Measurements from ENCODE around the gene KLHL17. TPM values are rescaled to one million over a fixed set of nuclear protein-coding genes. Genes with fewer than 3 reads are reported as not detected.
"Not testable (repeated sequence)": the region's sequence is repeated elsewhere in the genome, so short reads cannot be mapped to it uniquely, and the experiment has no call there.

Gene KLHL17
- total RNA-seq, 2 experiments from 2014 or later, result 24.4 to 27.7 TPM

GRCh38 chr1:941588-942383 is 18.6 kb upstream of the KLHL17 start:
- ATAC-seq, result peak; percentile 12
- Mint-ChIP-seq H3K27me3 (ENCODE audit: low read depth) (peaks cover 25% of the 10 kb centered on the region), H3K27ac (no peak overlapping the region), H3K4me1 (ENCODE audit: low read depth) (peaks cover 8% of the 10 kb centered on the region), H3K4me3 (peak overlapping the region; percentile 40), H3K36me3 (ENCODE audit: low read depth) (peaks cover 14% of the 10 kb centered on the region), H3K9me3 (ENCODE audit: insufficient read depth) (no peaks in the 10 kb centered on the region)
- no peak for DNase-seq
- POLR2A ChIA-PET, result interaction anchor here (1.6 kb wide), 1 partner anchor 17 kb away, joined by 4 read pairs; the partner anchor contains the start of gene NOC2L
- CTCF ChIA-PET, result interaction anchor here (1.5 kb wide), 1 partner anchor 13 kb away, joined by 3 read pairs; no protein-coding TSS in a partner anchor

DNA sequence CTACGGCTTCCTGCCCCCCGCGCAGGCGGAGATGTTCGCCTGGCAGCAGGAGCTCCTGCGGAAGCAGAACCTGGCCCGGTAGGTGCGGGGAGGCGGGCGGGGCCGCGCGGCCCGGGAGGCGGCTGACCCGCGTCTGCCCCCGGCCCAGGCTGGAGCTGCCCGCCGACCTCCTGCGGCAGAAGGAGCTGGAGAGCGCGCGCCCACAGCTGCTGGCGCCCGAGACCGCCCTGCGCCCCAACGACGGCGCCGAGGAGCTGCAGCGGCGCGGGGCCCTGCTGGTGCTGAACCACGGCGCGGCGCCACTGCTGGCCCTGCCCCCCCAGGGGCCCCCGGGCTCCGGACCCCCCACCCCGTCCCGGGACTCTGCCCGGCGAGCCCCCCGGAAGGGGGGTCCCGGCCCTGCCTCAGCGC is 18.0 kb upstream of the KLHL17 start:
- no peak for DNase-seq

GRCh38 chr1:942864-943533 is 17.4 kb upstream of the KLHL17 start:
- ATAC-seq (no peak), DNase-seq (no peak)
- peaks cover 19% of the 10 kb centered on the region for H3K36me3 Mint-ChIP-seq (ENCODE audit: low read depth)
- peaks cover 8% of the 10 kb centered on the region for H3K4me1 Mint-ChIP-seq (ENCODE audit: low read depth)
- POLR2A ChIA-PET, result no interaction called here
- no peak overlapping the region for H3K4me3 Mint-ChIP-seq
- no peak overlapping the region for H3K27ac Mint-ChIP-seq
- H3K9me3 Mint-ChIP-seq (ENCODE audit: insufficient read depth), result no peaks in the 10 kb centered on the region
- H3K27me3 Mint-ChIP-seq (ENCODE audit: low read depth), result peaks cover 22% of the 10 kb centered on the region
- CTCF ChIA-PET, result no interaction called here

More for the DNA sequence above, 18.0 kb upstream of the KLHL17 start:
- no peak for ATAC-seq
- H3K4me3 Mint-ChIP-seq, result no peak overlapping the region
- ChIA-PET CTCF (interaction anchor here (1.5 kb wide), 1 partner anchor 14 kb away, joined by 3 read pairs; no protein-coding TSS in a partner anchor), POLR2A (no interaction called here)
- H3K9me3 Mint-ChIP-seq (ENCODE audit: insufficient read depth), result no peaks in the 10 kb centered on the region
- no peak overlapping the region for H3K27ac Mint-ChIP-seq
- H3K36me3 Mint-ChIP-seq (ENCODE audit: low read depth), result peaks cover 19% of the 10 kb centered on the region
- peaks cover 25% of the 10 kb centered on the region for H3K27me3 Mint-ChIP-seq (ENCODE audit: low read depth)
- H3K4me1 Mint-ChIP-seq (ENCODE audit: low read depth), result peaks cover 8% of the 10 kb centered on the region

DNA sequence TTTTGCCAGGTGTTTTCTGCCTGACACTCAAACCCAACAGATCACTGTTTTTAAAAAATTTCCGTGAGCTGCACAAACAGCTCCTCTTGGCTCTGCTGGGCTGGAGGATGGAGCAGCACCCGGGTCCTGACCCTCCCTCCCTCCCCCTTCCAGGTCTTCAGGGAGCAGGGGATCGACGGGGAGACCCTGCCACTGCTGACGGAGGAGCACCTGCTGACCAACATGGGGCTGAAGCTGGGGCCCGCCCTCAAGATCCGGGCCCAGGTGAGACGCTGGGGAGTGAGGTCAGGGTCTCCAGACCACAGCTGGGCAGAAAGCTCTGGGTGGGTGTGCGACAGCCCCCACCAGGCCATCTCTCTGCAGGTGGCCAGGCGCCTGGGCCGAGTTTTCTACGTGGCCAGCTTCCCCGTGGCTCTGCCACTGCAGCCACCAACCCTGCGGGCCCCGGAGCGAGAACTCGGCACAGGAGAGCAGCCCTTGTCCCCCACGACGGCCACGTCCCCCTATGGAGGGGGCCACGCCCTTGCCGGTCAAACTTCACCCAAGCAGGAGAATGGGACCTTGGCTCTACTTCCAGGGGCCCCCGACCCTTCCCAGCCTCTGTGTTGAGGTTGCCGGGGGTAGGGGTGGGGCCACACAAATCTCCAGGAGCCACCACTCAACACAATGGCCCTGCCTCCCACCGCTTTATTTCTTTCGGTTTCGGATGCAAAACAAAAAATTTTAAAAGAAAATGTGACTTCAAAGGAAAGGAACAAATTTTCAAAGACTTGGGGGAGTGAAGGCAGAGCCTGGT is 16.6 kb upstream of the KLHL17 start:
- CTCF ChIA-PET, result no interaction called here
- no peak overlapping the region for H3K4me3 Mint-ChIP-seq
- H3K36me3 Mint-ChIP-seq (ENCODE audit: low read depth), result peaks cover 20% of the 10 kb centered on the region
- H3K4me1 Mint-ChIP-seq (ENCODE audit: low read depth), result peaks cover 8% of the 10 kb centered on the region
- DNase-seq (no peak), ATAC-seq (no peak)
- no peak overlapping the region for H3K27ac Mint-ChIP-seq
- H3K27me3 Mint-ChIP-seq (ENCODE audit: low read depth), result peaks cover 17% of the 10 kb centered on the region
- POLR2A ChIA-PET, result no interaction called here
- H3K9me3 Mint-ChIP-seq (ENCODE audit: insufficient read depth), result no peaks in the 10 kb centered on the region

DNA sequence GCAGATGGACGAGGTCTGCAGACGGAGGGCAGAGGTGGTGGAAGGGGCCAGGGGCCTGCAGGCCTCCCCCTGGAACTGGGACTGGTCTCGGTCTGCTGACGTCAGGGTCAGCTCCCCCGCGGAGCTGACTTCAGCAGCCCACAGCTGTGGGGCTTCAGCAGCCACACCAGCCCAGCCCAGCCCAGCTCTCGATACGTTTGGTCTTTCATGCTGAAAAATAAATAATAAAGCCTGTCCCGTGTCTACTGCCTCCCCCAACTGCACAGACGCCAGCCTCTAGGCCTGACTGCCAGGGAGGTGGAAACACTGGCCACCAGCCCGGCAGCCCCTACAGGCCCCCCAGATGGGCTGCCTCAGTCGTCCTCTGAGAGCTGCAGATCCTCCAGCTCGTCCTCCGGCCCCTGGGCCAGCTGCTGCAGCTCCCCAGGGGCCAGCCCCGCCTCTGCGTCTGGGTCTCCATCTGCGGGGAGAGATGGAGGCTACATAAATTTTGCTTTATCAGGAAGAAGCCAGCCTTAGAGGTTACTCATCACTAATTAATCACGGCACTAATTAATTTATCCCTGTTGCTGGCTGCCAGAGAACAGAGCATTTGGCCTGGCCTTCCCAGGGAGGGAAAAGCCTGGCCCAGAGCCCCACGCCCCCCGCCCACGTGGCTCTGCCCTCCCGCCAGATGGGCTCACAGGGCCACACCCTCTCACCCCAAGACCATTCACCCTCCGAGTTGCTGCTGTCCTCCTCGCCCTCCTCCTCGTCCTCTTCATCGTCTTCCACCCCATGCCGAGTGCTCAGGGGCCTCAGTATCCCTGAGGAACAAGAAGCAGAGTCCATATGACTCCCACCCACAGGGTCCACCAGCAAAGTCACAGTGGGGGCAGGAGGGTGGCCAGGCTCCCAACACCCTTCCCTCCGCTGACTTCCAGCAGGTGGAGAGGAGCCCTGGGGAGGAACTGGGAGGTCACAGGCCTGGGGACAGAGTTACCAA is 15.8 kb upstream of the KLHL17 start:
- H3K27me3 Mint-ChIP-seq (ENCODE audit: low read depth), result peaks cover 12% of the 10 kb centered on the region
- no peak overlapping the region for H3K4me3 Mint-ChIP-seq
- POLR2A ChIA-PET, result no interaction called here
- peaks cover 8% of the 10 kb centered on the region for H3K4me1 Mint-ChIP-seq (ENCODE audit: low read depth)
- CTCF ChIA-PET, result no interaction called here
- no peak overlapping the region for H3K27ac Mint-ChIP-seq
- DNase-seq, result no peak
- no peaks in the 10 kb centered on the region for H3K9me3 Mint-ChIP-seq (ENCODE audit: insufficient read depth)
- H3K36me3 Mint-ChIP-seq (ENCODE audit: low read depth), result peaks cover 24% of the 10 kb centered on the region
- no peak for ATAC-seq

GRCh38 chr1:945688-946556 is 14.5 kb upstream of the KLHL17 start:
- CTCF ChIA-PET, result no interaction called here

GRCh38 chr1:946811-947210 is 13.6 kb upstream of the KLHL17 start:
- Mint-ChIP-seq H3K27ac (peak overlapping the region; percentile 52), H3K36me3 (ENCODE audit: low read depth) (peaks cover 39% of the 10 kb centered on the region)
- POLR2A ChIA-PET, result interaction anchor here (0.6 to 1.0 kb wide), 2 partner anchors 12 to 378 kb away, joined by 3 read pairs; partner anchors contain the start of gene NOC2L
- H3K4me3 Mint-ChIP-seq; H3K4me1 Mint-ChIP-seq (ENCODE audit: low read depth); DNase-seq; CTCF ChIA-PET; ATAC-seq; H3K27me3 Mint-ChIP-seq (ENCODE audit: low read depth); H3K9me3 Mint-ChIP-seq (ENCODE audit: insufficient read depth): not testable (repeated sequence)

More at GRCh38 chr1:945688-946556, 14.5 kb upstream of the KLHL17 start:
- H3K27ac Mint-ChIP-seq, result no peak overlapping the region
- ATAC-seq, result no peak
- peaks cover 36% of the 10 kb centered on the region for H3K36me3 Mint-ChIP-seq (ENCODE audit: low read depth)
- no peak for DNase-seq
- POLR2A ChIA-PET, result interaction anchor here (0.6 to 1.0 kb wide), 2 partner anchors 13 to 379 kb away, joined by 3 read pairs; partner anchors contain the start of gene NOC2L
- no peaks in the 10 kb centered on the region for H3K9me3 Mint-ChIP-seq (ENCODE audit: insufficient read depth)
- H3K4me1 Mint-ChIP-seq (ENCODE audit: low read depth), result peaks cover 4% of the 10 kb centered on the region
- H3K27me3 Mint-ChIP-seq (ENCODE audit: low read depth), result peaks cover 9% of the 10 kb centered on the region
- no peak overlapping the region for H3K4me3 Mint-ChIP-seq

DNA sequence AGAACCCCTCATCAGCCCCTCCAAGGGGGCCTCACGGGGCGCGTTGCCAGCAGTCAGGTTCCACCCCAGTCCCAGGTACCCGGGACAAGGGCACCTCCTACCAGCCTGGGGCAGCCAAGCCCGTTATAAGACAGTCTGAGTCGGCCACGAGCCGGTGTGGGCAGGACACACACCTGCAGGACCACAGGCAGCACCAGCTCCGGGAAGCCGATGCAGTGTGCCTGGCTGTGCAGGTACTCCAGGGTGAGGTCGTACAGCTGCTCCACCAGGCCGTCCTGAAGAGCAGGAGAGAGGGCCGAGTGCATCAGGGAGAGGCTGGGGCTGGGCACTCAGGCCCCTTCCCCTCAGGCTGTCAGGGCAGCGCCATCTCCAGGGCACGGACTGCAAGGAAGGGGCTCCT is 12.4 kb upstream of the KLHL17 start:
- H3K36me3 Mint-ChIP-seq (ENCODE audit: low read depth), result peaks cover 42% of the 10 kb centered on the region
- no peak for ATAC-seq
- DNase-seq, result no peak
- no peaks in the 10 kb centered on the region for H3K9me3 Mint-ChIP-seq (ENCODE audit: insufficient read depth)
- H3K27ac Mint-ChIP-seq, result no peak overlapping the region
- no peak overlapping the region for H3K4me3 Mint-ChIP-seq
- POLR2A ChIA-PET, result no interaction called here
- CTCF ChIA-PET, result no interaction called here
- peaks cover 2% of the 10 kb centered on the region for H3K27me3 Mint-ChIP-seq (ENCODE audit: low read depth)
- no peaks in the 10 kb centered on the region for H3K4me1 Mint-ChIP-seq (ENCODE audit: low read depth)

DNA sequence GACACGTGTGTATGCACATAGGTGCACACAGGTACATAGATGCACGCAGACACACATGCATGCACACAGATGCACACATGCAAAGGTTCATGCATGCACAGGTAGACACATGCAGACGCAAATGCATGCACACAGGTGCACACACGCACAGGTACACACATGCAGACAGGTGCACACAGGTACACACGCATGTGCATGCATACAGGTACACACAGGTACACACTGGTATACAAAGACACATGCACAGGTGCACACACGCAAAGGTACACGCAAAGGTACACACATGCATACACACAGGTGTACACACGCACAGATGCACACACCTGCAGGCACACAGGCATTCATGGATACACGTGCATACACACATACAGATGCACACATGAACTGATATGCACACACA is 10.1 kb upstream of the KLHL17 start:
- no peak overlapping the region for H3K4me3 Mint-ChIP-seq
- ChIA-PET CTCF (no interaction called here), POLR2A (no interaction called here)
- no peak for ATAC-seq
- H3K36me3 Mint-ChIP-seq (ENCODE audit: low read depth), result peaks cover 50% of the 10 kb centered on the region
- DNase-seq, result no peak
- H3K27ac Mint-ChIP-seq, result no peak overlapping the region
- no peaks in the 10 kb centered on the region for H3K9me3 Mint-ChIP-seq (ENCODE audit: insufficient read depth)
- no peaks in the 10 kb centered on the region for H3K27me3 Mint-ChIP-seq (ENCODE audit: low read depth)
- no peaks in the 10 kb centered on the region for H3K4me1 Mint-ChIP-seq (ENCODE audit: low read depth)

DNA sequence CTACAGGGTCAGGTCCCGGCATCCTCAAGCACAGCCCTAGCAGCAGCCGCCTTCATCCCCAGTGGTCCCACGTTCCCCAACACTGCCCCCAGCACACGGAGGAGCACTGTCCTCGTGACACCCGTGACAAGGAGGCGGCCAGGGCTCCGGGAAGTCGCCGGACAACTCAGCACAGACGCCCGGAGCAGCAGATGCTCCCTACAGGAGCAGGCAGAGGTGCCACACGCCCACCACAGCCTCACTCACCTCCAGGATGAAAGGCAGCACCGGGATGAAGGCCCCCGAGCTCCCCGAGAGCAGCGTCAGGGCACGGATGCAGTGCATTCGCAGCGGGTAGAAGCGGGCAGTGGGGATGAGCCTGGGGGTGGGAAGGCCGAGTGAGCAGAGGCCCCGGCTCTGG is 9.5 kb upstream of the KLHL17 start:
- ChIA-PET CTCF (no interaction called here), POLR2A (no interaction called here)
- Mint-ChIP-seq H3K9me3 (ENCODE audit: insufficient read depth) (no peaks in the 10 kb centered on the region), H3K27ac (no peak overlapping the region), H3K4me3 (no peak overlapping the region), H3K36me3 (ENCODE audit: low read depth) (peaks cover 50% of the 10 kb centered on the region), H3K4me1 (ENCODE audit: low read depth) (no peaks in the 10 kb centered on the region), H3K27me3 (ENCODE audit: low read depth) (no peaks in the 10 kb centered on the region)
- ATAC-seq (no peak), DNase-seq (no peak)

Measured in activated CD8-positive, alpha-beta T cell treated with anti-CD3 and anti-CD28 coated beads, Interleukin-2, amount 10 ng/mL, durations not matched to agents 7 days and 5 days (primary cell).